ENCODE results near the gene CACFD1.

DNA sequence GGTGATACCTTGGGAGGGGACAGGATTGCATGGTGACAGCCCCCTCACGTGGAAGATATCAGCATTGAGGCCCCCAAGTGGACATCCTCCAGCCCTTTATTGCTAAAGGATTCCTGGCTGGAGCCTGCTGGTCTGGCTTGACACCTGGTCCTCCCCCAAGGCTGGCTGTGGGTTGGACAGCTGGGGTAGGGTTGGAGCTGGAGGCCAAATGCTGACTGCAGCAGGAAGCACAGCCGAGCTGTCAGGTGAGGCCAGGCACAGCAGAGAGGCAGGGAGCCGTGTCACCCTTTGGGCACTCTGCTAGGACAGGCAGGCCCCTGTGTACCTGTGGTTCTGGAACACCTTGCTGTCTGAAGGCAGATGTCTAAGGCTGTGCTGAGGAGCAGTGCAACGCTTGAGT is 2.2 kb downstream of the CACFD1 start:
- no peak for TF ChIP-seq POLR2A (IDR thresholded peaks at IDR 0.05)
- TF ChIP-seq, protein P1, sequence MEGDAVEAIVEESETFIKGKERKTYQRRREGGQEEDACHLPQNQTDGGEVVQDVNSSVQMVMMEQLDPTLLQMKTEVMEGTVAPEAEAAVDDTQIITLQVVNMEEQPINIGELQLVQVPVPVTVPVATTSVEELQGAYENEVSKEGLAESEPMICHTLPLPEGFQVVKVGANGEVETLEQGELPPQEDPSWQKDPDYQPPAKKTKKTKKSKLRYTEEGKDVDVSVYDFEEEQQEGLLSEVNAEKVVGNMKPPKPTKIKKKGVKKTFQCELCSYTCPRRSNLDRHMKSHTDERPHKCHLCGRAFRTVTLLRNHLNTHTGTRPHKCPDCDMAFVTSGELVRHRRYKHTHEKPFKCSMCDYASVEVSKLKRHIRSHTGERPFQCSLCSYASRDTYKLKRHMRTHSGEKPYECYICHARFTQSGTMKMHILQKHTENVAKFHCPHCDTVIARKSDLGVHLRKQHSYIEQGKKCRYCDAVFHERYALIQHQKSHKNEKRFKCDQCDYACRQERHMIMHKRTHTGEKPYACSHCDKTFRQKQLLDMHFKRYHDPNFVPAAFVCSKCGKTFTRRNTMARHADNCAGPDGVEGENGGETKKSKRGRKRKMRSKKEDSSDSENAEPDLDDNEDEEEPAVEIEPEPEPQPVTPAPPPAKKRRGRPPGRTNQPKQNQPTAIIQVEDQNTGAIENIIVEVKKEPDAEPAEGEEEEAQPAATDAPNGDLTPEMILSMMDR (IDR thresholded peaks at IDR 0.05), result no peak

All from testis (tissue), 2 donors.